Hepatocyte (in vitro differentiated cells): ENCODE results near the gene ATAT1.

Experiments
- EZH2 ChIP-seq: fragments of 200-600 bp; sonication (generic); IDR thresholded peaks from 2 replicates; pipeline ENCODE4 v1.6.1; 2016; ENCODE audit warnings: antibody characterized with exemption, mild to moderate bottlenecking, borderline replicate concordance
- TF ChIP-seq, protein P1 (sequence below): fragments of 200-600 bp; sonication (generic); IDR thresholded peaks from 2 replicates; pipeline ENCODE4 v1.5.1; 2016; ENCODE audit warnings: antibody characterized with exemption, mild to moderate bottlenecking; ENCODE audit not compliant: poor library complexity

DNA sequence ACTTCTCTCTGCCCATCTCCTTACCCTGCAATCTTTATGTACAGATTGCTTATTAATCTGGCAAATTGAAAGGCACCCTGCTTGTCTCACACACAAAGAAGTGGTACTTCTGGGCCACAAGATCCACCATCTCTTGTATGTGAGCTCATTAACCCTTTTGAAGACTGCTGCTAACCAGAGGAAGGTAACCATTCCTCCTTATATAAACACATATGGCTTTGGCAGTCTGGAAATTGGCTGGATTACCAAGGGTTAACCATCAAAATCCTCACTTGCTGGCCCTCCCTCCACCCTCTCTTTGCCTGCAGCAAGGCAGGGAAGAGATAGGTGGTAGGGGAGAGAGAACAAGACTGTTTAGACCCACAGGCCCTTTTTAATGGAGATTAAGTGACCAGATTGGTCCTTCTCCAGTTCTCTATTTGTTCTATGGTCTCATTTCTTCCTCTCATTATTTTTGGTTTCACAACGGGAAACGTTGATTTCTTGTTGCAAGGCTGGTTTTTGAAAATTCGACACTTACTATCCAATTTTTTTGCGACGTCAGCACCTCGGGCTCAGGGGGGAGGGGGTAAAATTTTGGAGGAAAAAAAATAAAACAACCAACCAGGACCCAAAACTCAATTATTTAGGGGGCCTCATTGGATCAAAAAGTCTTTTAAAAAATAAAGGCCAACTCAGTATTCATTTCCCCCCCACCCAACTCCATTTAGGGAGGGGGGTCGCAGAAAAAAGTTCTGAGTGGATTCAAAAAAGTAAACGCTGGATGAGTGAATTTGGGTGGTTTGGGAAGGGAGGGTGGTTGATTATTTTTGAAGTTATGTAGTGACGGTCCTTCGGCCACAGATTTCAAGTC lies 10.5 kb upstream of the ATAT1 start:
- TF ChIP-seq, protein P1, sequence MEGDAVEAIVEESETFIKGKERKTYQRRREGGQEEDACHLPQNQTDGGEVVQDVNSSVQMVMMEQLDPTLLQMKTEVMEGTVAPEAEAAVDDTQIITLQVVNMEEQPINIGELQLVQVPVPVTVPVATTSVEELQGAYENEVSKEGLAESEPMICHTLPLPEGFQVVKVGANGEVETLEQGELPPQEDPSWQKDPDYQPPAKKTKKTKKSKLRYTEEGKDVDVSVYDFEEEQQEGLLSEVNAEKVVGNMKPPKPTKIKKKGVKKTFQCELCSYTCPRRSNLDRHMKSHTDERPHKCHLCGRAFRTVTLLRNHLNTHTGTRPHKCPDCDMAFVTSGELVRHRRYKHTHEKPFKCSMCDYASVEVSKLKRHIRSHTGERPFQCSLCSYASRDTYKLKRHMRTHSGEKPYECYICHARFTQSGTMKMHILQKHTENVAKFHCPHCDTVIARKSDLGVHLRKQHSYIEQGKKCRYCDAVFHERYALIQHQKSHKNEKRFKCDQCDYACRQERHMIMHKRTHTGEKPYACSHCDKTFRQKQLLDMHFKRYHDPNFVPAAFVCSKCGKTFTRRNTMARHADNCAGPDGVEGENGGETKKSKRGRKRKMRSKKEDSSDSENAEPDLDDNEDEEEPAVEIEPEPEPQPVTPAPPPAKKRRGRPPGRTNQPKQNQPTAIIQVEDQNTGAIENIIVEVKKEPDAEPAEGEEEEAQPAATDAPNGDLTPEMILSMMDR = no peak
- TF ChIP-seq EZH2 = no peak
